DND-41 (cell line): Measurements from ENCODE around the gene PPEF1.

Source experiments
- ATAC-seq: fragments of 200-7000 bp; cut with Tn5 transposase; 3 replicates; pipeline ENCODE4 v1.9.1; 2021; ENCODE audit warnings: low read depth; ENCODE audit not compliant: insufficient read depth
- DNase-seq: peaks from one replicate; pipeline ENCODE4 v3.0.0-alpha.2; 2020
- H2AFZ ChIP-seq: 2 replicates; pipeline ENCODE4 v1.6.0; 2012; ENCODE audit warnings: low read depth, low read length
- H3K27ac ChIP-seq: 2 replicates; pipeline ENCODE4 v1.5.1; 2012; ENCODE audit warnings: low read length, inconsistent platforms
- H3K27me3 ChIP-seq: fragments of 200-600 bp; sonication (generic); 2 replicates; pipeline ENCODE4 v1.6.0; 2012; ENCODE audit warnings: low read length, mild to moderate bottlenecking, inconsistent platforms; ENCODE audit not compliant: insufficient read depth, poor library complexity
- H3K36me3 ChIP-seq: 2 replicates; pipeline ENCODE4 v1.5.1; 2012; ENCODE audit warnings: low read length, inconsistent platforms; ENCODE audit not compliant: insufficient read depth
- H3K4me1 ChIP-seq: 2 replicates; pipeline ENCODE4 v1.5.1; 2012; ENCODE audit warnings: mild to moderate bottlenecking, low read length; ENCODE audit not compliant: insufficient read depth
- H3K4me2 ChIP-seq: 2 replicates; pipeline ENCODE4 v1.6.0; 2012; ENCODE audit warnings: mild to moderate bottlenecking, moderate library complexity, low read length, inconsistent platforms; ENCODE audit not compliant: insufficient read depth
- H3K4me3 ChIP-seq, 2 experiments: fragments of 200-600 bp in 1 of 2; shearing (Covaris generic) in 1 of 2; 2 replicates each; pipeline ENCODE4 v1.5.1; 2012 to 2016; ENCODE audit warnings: inconsistent platforms in 2 of 2, low read length in 2 of 2, mild to moderate bottlenecking in 2 of 2, low read depth in 1 of 2, moderate library complexity in 1 of 2
- H3K79me2 ChIP-seq: 2 replicates; pipeline ENCODE4 v1.6.0; 2012; ENCODE audit warnings: low read length, inconsistent platforms; ENCODE audit not compliant: insufficient read depth
- H3K9ac ChIP-seq: 2 replicates; pipeline ENCODE4 v1.6.0; 2012; ENCODE audit warnings: low read depth, mild to moderate bottlenecking, inconsistent platforms, low read length, moderate library complexity
- H3K9me3 ChIP-seq: 2 replicates; pipeline ENCODE4 v1.5.1; 2012; ENCODE audit warnings: low read length, moderate library complexity, mild to moderate bottlenecking, inconsistent platforms; ENCODE audit not compliant: insufficient read depth, severe bottlenecking
- H4K20me1 ChIP-seq: 2 replicates; pipeline ENCODE4 v1.6.0; 2012; ENCODE audit warnings: low read length; ENCODE audit not compliant: insufficient read depth
- EZH2 ChIP-seq: IDR thresholded peaks from 3 replicates; pipeline ENCODE4 v1.6.1; 2012; ENCODE audit warnings: borderline replicate concordance, low read depth, mild to moderate bottlenecking, moderate library complexity, low read length, inconsistent platforms; ENCODE audit not compliant: severe bottlenecking
- TF ChIP-seq, protein P1 (sequence below): IDR thresholded peaks from 2 replicates; pipeline ENCODE4 v1.5.1; 2012; ENCODE audit warnings: borderline replicate concordance, low read length, moderate library complexity, mild to moderate bottlenecking; ENCODE audit not compliant: poor library complexity, severe bottlenecking; ENCODE audit errors: extremely low read depth

PPEF1 gene

DNA sequence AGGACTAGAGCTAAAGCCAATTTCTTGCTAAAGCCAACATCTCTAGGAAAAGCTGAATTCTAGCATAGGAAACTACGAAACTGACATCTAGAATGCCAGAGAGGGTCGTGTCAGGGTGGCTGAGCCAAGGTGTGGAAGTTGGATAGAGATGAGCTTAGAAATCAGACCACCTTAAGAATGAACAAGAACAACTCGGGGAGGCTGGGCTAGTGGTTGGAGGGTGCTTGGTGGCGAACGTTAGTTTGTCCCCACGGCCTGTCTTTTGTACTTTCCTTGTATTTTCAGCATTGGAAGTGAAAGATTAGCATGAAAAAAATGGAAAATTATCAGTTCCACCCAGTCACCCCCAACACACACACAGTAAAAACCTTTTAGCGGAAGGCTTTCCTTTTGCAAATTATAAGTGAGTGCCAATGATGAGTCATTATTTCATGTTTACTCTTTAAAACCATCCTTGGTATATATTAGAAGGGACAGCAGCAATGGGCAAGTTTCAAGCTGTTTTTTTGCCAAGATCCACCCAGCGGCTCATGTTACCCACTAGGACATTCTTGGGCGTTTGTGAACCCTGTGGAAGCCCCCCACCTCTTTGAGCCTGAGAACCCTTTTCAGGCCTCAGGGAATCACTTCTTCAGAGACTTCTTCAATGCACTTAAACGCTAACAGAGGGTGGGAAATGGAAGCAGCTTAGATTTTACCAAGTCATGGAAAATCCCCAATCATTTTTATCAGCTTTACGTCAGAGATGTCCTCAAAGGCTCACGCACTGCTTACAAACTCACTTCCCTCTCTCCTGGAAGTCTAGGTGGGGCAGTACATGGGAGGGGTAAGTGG is 4.9 kb upstream of the PPEF1 start:
- DNase-seq (no peak), ATAC-seq (no peak)
- H3K36me3 ChIP-seq = no peaks in the 10 kb centered on the region
- no peak overlapping the region for H3K9ac ChIP-seq
- no peaks in the 10 kb centered on the region for H3K9me3 ChIP-seq
- no peak overlapping the region for H3K27ac ChIP-seq
- H3K4me2 ChIP-seq = no peak overlapping the region
- no peak overlapping the region for H3K4me3 ChIP-seq
- H3K27me3 ChIP-seq = no peaks in the 10 kb centered on the region
- no peaks in the 10 kb centered on the region for H4K20me1 ChIP-seq
- no peaks in the 10 kb centered on the region for H3K4me1 ChIP-seq
- no peak for TF ChIP-seq EZH2
- TF ChIP-seq, protein P1, sequence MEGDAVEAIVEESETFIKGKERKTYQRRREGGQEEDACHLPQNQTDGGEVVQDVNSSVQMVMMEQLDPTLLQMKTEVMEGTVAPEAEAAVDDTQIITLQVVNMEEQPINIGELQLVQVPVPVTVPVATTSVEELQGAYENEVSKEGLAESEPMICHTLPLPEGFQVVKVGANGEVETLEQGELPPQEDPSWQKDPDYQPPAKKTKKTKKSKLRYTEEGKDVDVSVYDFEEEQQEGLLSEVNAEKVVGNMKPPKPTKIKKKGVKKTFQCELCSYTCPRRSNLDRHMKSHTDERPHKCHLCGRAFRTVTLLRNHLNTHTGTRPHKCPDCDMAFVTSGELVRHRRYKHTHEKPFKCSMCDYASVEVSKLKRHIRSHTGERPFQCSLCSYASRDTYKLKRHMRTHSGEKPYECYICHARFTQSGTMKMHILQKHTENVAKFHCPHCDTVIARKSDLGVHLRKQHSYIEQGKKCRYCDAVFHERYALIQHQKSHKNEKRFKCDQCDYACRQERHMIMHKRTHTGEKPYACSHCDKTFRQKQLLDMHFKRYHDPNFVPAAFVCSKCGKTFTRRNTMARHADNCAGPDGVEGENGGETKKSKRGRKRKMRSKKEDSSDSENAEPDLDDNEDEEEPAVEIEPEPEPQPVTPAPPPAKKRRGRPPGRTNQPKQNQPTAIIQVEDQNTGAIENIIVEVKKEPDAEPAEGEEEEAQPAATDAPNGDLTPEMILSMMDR = no peak
- H3K79me2 ChIP-seq = no peaks in the 10 kb centered on the region
- no peak overlapping the region for H2AFZ ChIP-seq

DNA sequence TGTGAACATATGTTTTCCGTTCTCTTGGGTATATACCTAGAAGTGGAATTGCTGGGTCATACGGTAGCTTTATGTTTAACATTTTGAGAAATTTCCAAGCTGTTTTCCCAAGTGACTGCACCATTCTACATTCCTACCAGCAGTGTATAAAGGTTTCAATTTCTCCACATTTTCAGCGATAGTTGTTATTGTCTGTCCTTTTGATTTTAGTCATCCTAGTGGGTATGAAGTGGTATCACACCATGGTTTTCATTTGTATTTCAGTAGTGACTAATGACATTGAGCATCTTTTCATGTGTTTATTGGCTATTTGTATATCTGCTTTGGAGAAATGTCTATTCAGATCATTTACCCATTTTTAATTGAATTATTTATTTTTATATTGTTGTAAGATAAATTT is 2.4 kb downstream of the PPEF1 start:
- Histone ChIP-seq H3K4me2 (no peak overlapping the region), H4K20me1 (no peaks in the 10 kb centered on the region), H3K4me1 (no peaks in the 10 kb centered on the region), H3K27ac (no peak overlapping the region), H2AFZ (no peak overlapping the region), H3K4me3 (no peak overlapping the region), H3K27me3 (no peaks in the 10 kb centered on the region), H3K79me2 (no peaks in the 10 kb centered on the region), H3K36me3 (no peaks in the 10 kb centered on the region), H3K9me3 (no peaks in the 10 kb centered on the region), H3K9ac (no peak overlapping the region)
- ATAC-seq (no peak), DNase-seq (no peak)
- TF ChIP-seq, protein P1 = no peak
- TF ChIP-seq EZH2 = no peak

DNA sequence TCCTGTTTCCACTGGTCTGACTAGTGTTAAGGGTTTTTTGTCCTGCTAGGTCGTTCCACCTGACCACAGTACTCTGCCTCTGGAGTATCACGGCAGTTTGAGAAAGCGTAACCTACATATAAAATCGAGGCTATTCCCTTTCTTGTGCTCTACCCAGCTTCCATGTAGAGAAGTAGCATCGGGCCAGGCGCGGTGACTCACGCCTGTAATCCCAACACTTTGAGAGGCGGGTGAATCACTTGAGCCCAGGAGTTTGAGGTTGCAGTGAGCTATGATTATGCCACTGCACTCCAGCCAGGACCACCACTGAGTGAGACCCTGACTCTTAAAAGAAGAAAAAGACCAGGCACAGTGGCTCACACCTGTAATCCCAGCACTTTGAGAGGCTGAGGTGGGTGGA is 7.5 kb downstream of the PPEF1 start:
- no peak overlapping the region for H3K4me2 ChIP-seq
- TF ChIP-seq, protein P1 = no peak
- no peak for TF ChIP-seq EZH2
- H3K9me3 ChIP-seq = no peaks in the 10 kb centered on the region

GRCh38 chrX:18719852-18720251 is 12.4 kb downstream of the PPEF1 start:
- Histone ChIP-seq H3K4me2 (no peak overlapping the region), H3K36me3 (no peaks in the 10 kb centered on the region), H3K4me1 (no peaks in the 10 kb centered on the region), H3K27me3 (no peaks in the 10 kb centered on the region), H3K4me3 (no peak overlapping the region), H3K27ac (no peak overlapping the region), H3K79me2 (no peaks in the 10 kb centered on the region), H3K9me3 (no peaks in the 10 kb centered on the region), H4K20me1 (no peaks in the 10 kb centered on the region), H2AFZ (no peak overlapping the region), H3K9ac (no peak overlapping the region)
- ATAC-seq (no peak), DNase-seq (no peak)
- TF ChIP-seq EZH2 = no peak
- TF ChIP-seq, protein P1 = no peak

More for the DNA sequence above, 7.5 kb downstream of the PPEF1 start:
- H3K9ac ChIP-seq = no peak overlapping the region
- H2AFZ ChIP-seq = no peak overlapping the region
- no peaks in the 10 kb centered on the region for H3K79me2 ChIP-seq
- no peaks in the 10 kb centered on the region for H3K4me1 ChIP-seq
- no peak overlapping the region for H3K27ac ChIP-seq
- no peak for ATAC-seq
- no peaks in the 10 kb centered on the region for H3K27me3 ChIP-seq
- no peak for DNase-seq
- H3K4me3 ChIP-seq = no peak overlapping the region
- H3K36me3 ChIP-seq = no peaks in the 10 kb centered on the region
- no peaks in the 10 kb centered on the region for H4K20me1 ChIP-seq
